GDM1 (cell line): ENCODE results near the gene MRS2.
"Not testable (repeated sequence)": the region's sequence is repeated elsewhere in the genome, so short reads cannot be mapped to it uniquely, and the experiment has no call there.

Experiments
- DNase-seq: peaks from one replicate; lab custom pipeline; 2025; lab: John Stamatoyannopoulos, UW

Gene MRS2

GRCh38 chr6:24391208-24391607 is 11.5 kb upstream of the MRS2 start:
- no peak for DNase-seq

DNA sequence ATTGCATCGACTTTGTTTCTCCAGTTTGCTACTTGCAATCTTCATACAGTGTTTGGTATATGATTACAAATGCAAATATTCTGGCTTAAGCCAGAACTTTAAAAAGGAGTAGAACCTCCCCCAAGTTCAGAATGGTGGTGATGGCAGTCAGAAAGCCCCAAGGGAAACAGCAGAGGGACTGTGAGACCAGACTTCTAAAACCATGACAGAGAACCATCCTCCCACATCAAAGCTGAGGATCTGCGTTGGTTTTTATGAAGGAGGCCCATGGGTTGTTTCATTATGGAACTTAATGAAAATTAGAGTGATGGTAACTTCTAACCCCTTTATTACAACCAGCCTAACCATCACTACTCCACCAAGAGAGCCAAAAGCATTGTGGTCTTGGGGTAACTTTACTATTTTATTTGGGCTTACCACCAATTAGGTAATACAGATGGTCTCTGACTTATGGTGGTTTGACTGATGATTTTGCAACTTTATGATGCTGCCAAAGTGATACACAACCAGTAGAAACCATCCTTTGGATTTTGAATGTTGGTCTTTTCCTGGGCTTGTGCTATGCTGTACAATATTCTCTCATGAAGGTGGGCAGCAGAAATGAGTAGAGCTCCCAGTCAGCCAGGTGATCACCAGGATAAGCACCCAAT is 10.9 kb upstream of the MRS2 start:
- no peak for DNase-seq

GRCh38 chr6:24394061-24394779 is 8.5 kb upstream of the MRS2 start:
- DNase-seq = no peak

DNA sequence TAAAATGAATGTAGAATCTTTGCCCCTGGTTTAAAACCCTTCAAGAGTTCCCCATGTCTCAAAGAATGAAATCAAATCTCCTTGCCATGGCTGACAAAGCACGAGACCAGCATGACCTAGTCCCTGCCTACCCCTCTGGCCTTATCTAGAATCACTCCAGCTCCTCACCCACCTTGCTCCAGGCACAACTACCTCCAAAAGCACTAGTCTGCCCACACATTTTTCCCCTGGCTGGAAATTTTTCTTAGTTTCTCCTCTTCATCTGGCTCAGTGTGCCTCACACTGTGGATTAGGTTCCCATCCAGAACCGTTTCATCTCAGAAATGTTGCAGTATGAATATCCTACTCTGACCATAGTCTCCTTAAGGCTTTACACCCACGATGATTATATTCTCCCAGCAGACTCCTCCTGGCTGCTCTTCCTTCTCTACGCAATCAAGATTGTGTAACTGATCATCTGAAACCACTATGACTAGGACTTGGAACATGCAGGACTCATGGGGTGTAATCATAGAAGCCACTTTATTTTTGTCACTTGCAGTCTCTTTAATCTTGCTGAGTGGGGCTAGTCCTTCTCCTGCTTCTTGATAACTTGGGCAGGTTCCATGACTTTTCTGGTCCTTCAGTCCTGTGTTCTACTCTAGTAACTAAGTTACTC is 7.8 kb upstream of the MRS2 start:
- DNase-seq = no peak

DNA sequence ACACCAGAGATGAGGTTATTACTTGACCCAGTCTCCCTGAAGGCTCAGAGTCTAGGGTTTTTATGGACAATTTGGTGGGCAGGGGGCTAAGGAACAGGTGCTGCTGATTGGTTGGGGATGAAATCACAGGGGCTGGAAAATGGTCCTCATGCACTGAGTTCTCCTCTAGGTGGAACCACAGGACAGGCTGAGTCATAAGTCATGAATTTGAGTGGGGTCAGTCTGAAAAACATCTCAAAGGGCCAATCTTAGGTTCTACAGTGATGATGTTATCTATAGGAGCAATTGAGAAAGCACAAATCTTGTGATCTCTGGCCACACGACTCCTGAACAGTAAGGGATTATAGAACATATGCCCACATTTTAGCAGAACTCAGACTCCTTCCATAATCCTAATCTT is 5.9 kb upstream of the MRS2 start:
- DNase-seq = no peak

GRCh38 chr6:24397631-24398030 is 5.1 kb upstream of the MRS2 start:
- no peak for DNase-seq

- DNase-seq = not testable (repeated sequence)
Observed at GRCh38 chr6:24400045-24401039, 2.4 kb upstream of the MRS2 start.

DNA sequence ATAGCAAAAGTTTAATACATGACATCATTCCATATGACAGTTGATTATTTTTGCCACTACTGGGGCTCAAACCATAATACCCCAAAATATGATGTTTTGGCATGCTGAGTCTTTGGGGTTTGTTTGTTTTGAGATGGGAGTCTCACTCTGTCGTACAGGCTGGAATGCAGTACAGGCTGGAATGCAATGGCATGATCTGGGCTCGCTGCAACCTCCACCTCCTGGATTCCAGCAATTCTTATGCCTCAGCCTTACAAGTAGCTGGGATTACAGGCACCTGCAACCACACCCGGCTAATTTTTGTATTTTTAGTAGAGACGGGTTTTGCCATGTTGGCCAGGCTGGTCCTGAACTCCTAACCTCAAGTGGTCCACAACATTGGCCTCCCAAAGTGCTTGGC is 1.3 kb upstream of the MRS2 start:
- DNase-seq = no peak

DNA sequence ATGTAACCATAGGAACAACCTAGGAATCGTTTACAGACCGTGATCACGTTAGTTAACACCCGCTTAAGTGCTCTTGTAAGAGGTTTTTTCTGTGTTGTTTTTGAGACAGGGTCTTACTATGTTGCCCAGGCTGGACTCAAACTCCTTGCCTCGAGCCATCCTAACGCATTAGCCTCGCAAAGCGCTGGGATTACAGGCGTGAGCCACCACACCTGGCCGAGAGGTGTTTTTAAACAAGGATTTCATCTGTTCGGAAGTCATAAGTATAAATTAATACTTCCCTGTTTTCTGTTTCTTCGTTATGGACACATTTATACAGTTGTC is 727 bp downstream of the MRS2 start:
- DNase-seq = no peak

DNA sequence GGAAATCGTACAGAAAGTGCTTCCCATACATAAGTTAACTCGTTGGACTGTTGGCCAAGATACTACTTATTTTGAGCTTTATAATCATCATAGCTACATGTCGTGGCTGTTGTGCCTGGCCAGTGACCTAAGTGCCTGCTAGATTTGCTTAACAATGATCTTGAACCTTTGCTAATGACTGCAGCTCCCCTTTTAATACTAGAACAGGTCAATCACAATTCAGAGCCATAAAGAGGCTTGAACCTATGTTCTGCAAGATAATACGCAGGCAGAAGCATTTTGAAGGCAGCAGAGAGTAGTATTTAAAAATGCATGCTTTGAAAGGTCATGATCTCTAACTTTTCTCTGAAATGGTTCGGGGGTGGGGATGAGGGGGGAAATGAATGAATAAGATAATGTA is 2.5 kb downstream of the MRS2 start:
- no peak for DNase-seq

- no peak for DNase-seq
Observed at GRCh38 chr6:24408719-24409410, 6.1 kb downstream of the MRS2 start.

DNA sequence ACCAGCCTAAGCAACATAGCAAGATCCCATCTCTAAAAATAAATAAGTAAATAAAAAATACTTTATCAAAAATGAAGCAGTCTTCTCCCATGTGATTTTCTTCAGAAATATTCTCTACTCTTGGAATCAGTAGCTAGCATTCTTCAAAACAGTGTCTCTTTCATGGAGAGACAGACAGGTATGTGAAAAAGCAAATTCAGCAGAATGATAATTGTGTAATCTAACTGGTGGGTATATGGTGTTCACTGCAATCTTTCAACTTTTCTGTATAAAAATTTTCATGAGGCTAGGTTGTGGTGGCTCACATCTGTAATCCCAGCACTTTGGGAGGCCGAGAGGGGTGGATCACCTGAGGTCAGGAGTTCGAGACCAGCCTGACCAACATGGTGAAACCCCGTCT is 7.9 kb downstream of the MRS2 start:
- no peak for DNase-seq

DNA sequence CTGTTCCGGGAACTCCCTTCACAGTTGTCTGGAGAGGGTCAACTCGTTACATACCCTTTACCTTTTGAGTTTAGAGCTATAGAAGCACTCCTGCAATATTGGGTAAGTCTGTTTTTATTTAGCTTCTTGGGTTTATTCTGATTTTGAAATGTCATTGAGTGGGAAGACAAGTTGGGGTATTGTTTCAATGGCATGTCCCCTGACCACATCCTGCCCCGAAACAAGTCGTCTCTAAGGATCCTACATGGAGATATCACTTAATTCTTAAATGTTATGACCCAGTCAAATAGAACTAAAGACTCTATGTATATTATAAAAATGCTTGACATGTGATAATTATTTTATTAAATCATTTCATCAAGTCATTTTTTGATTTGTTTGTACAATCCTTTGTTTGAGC is 9.6 kb downstream of the MRS2 start:
- DNase-seq = no peak

DNA sequence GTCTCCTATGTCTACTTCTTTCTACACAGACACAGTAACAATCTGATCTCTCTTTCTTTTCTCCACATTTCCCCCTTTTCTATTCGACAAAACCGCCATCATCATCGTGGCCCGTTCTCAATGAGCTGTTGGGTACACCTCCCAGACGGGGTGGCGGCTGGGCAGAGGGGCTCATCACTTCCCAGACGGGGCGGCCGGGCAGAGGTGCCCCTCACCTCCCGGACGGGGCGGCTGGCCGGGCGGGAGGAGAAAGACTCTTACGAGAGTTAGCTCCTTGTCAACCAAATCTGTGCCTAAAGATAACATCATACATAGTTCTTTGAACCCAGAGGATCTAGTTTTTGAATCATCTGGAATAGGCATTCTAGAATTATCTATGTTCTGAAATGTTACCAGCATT is 11.8 kb downstream of the MRS2 start:
- DNase-seq = not testable (repeated sequence)

DNA sequence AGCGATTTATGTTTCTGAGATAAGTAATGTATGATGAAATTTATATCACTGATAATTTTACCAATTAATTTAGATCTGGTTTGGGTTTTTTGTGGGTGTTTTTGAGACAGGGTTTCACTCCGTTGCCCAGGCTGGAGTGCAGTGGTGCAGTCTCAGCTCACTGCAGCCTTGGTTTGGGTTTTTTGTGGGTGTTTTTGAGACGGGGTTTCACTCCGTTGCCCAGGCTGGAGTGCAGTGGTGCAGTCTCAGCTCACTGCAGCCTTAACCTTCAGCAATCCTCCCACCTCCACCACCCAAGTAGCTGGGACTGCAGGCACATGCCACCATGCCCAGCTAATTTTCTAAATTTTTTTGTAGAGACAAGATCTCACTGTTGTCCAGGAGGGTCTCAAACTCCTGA is 13.0 kb downstream of the MRS2 start:
- DNase-seq = no peak

DNA sequence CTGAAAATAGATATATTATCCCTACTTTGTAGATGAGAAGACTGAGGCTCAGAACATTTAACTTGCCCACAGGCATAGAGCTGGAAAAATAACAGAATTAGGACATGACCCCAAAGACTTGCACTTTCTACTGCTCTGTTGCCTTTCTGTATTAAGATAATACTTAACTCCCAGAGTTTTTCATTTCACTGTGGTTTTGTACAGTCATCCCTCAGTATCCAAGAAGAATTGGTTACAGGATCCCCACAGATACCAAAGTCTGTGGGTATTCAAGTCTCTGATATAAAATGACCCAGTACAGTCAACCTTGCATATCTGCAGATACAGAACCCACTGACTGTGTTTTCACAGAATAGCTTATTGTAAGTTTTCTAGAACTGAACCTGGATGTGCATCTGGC is 16.8 kb downstream of the MRS2 start:
- no peak for DNase-seq

DNA sequence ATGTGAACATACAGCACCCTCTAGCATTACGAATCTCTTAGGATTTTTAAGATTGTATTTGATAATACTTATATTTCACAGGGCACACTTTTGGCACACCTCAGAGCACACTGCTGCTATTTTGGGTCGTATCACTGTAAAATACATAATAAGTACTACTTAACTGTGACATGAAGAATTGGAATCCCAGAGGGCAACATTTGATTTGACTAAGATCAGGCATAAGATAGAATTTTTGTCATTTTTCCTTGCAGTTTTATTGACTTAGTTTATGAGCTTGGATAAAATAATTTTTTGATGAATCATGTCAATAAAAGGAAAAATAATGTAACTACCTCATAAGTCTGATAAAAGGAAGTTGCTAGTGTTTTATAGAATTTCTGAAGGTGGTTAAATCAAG is 22.4 kb downstream of the MRS2 start:
- DNase-seq = no peak

DNA sequence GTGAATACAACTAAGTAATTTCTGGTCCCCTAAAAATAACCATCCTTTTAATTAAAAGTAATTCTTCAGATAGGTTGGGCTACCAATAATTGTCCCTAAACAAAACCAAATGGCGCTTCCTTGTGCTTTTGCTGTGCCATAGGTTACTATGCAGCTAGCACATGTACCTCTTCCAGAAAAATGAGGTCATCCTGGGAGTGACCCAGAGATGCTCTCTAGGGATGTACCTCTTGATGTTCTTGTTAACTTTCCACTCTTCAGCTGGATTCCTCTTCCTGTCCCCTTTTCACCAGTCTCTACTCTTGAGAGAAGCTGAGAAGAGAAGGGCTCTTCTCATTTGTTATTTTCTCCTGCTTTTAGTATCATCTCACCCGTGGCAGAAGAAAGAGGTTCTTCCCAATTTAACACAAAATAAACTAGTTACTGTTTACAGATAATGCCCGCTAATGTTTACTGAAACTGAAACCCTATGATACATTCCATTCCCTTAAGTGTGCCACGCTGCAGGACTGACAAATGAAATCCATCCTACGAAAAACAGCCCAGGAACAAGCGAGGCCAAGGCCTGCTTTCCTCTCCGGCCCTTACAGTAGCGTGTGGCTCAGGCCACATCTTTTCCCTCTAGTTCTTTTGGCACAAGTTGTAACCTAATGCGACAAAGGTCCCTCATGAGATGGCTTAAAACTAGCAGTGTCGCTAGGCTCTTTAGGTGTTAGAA is 24.2 kb downstream of the MRS2 start:
- DNase-seq = no peak

- DNase-seq = no peak
Observed at GRCh38 chr6:24428615-24429014, 25.9 kb downstream of the MRS2 start.

DNA sequence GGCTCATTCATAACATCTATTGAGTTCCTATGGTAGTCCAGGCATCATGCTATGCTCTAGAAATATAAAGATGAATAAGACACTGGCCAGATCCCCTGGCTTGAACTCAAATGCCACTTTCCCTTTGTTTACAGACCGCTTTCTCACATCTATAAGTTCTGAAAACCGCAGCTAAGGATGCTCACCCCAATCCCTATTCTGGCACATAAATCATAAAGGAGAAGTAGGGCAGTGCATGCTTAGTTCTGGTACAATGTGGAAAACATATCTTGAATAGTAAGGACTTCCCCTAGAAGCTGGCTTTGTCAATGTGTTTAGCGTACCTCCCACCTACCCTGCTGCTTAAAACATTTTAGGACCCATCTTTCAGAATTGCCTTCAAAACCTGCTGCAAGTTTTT is 26.4 kb downstream of the MRS2 start:
- no peak for DNase-seq

GRCh38 chr6:24430086-24430485 is 27.4 kb downstream of the MRS2 start:
- DNase-seq = no peak
